NOMO-1 treated with dmso at 0.1 percent for 144 hours (cell line): ENCODE data around the gene TLNRD1.
"Not testable (repeated sequence)": the region's sequence is repeated elsewhere in the genome, so short reads cannot be mapped to it uniquely, and the experiment has no call there.

Source experiments
- DNase-seq: peaks from one replicate; lab custom pipeline; 2025; ENCODE audit not compliant: unreplicated experiment; lab: John Stamatoyannopoulos, UW

TLNRD1 gene

DNA sequence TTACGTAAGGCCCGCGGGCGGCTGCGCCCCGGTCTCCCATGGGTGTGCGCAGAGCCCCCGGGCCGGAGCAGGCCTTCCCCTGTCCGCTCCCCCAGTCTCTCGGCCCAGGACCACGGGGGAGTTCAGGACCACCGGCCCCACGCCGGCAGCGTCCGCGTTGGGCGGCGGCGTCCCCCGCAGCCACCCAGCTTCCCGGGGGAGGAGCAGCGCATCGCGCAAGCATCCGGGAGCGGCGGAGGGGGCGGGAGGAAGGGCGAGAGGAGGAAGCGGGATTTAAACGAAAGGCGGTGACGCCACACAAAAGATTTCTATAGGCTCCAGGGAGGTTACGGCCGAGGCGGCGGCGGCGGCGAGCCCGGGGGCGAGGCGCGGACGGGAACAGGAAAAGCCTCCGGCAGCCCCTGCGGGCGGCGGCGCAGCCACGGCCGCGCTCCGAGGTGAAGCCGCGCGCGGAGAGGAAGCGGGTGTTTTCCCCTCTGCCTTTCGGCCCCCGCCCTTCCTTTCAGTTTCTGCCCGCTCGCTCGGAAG is at the start of gene TLNRD1:
Gene TLNRD1 (plus strand): TSS at position 300 of the 528 bp plus-strand sequence. CDS start 1,349 bp downstream, outside the sequence.
- peak; percentile 92 for DNase-seq

DNA sequence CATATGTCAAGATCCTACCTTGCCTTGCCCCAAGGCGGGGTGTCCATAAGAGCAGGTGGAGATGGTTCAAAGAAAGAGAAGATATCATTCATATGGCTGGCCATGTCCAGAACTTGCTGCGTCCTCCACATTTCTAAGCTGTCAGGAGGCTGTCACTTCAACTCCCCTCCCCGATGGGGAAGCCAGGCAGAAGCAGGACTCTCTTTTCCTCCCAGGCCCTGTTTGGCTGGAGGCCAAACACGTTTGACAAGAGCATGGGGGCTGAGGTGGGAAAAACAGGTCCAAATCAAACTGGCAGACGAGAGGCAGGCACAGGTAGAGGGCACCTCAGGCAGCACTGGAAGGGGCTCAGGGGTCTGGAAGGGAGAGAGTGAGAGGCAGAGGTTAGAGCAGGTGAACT is 48.8 kb upstream of the TLNRD1 start:
- DNase-seq: no peak

DNA sequence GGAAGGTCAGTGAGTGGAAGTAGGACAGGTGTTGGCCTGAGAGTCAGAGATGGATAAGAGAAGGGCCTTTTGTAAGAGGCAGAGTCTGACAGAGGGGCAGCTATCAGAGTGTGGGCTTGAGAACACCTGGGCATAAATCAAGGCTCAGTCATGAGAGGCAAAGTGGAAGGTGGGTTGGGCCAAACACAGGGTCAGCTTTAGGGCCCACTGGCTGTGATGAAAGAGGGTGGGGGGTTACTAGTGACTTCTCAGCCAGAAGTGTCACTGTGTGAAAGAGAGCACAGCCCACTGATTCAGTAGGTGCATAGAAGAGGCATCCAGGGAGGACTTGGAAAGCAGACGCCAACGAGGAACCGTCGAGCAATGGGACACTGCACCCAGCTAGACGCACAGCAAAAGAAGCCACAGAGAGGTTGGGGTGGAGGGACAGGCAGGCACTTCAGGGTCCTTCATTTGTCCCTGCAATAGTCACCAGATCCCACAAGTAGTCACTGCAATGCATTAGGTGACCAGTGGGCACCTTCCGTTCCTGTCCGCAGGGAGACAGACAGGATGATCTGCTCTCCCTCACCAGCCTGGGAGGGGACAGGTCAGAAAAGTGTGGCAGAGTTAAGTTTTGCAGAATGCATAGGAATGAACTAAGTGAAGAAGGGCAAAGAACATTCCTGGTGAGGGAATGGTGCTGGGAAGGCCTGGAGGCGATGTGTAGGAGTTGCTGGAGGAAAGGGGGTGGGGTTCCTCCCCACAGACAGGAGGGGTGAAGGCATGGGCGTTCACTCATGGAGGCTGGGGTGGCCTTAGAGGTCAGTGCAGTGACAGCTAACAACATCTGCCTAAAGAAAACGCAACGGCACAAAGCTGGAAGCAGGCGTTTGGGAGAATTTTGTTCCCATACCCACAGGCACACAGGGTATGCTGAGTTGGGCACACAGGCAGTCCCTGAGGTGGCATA is 47.4 kb upstream of the TLNRD1 start:
- no peak for DNase-seq

DNA sequence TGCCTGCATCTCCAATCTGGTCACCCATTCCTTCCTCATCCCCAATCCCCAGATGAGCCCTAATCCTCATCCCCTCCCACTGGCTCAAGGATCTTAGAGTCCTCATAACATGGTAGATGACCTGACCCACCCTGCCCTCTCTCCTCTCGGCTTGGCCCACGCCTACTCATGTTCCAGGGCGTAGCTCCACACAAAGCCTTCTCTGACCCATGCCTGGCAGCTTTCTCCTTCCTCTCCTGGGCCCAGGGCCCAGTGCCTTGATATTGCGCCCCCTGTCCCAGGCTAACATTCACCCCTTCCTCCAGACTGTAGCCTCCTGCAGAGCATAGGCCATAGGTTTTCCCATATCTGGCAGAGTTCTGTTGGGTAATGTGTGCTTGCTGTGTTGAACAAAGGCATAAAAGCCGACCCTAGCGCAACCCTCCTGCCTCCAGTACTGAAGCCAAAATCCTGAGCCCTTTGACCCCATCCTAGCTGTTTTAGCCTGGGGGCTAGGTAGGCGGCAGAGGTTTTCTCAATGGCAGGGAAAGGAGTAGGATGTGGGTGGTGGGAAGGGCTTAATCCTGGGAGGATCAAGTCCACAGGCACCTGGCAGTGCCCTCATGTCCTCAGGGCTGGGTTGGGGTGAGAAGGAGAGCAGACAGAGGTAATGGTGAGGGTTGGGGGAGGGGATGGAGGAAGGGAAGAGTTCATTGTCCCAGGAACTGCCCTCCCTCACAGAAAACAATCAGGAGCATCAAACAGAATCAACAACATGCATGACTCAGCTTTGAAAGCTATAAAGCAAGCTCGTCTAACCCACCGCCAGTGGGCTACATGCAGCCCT is 46.6 kb upstream of the TLNRD1 start:
- DNase-seq: no peak

DNA sequence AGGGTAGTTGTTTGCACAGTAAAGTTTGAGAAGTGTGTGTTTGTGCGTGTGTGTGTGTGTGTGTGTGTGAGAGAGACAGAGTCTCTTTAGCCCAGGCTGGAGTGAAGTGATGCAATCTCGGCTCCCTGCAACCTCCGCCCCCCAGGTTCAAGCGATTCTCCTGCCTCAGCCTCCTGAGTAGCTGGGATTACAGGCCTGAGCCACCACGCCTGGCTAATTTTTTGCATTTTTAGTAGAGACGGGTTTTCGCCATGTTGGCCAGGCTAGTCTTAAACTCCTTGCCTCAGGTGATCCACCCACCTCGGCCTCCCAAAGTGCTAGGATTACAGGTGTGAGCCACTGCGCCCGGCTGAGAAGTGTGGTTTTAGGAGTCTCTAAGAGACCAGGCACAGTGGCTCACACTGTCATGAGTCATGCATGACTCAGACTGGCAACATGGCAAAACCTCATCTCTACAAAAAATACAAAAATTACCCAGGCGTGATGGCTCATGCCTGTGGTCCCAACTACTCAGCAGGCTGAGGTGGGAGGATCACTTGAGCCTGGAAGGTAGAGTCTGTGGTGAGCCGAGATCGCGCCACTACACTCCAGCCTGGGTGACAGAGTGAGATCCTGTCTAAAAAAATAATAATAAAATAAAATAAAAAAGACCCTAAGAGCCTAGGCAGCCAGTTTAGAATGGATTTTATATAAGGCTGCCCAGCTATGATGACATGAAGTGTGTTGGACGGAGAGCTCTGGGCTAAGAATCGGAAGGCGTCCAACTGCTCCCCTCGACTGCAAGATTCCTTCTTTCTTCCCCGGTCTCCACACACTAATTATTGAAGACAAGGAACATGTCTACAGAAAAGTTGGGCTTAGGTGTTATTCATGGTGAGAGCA is 44.9 kb upstream of the TLNRD1 start:
- DNase-seq: not testable (repeated sequence)

DNA sequence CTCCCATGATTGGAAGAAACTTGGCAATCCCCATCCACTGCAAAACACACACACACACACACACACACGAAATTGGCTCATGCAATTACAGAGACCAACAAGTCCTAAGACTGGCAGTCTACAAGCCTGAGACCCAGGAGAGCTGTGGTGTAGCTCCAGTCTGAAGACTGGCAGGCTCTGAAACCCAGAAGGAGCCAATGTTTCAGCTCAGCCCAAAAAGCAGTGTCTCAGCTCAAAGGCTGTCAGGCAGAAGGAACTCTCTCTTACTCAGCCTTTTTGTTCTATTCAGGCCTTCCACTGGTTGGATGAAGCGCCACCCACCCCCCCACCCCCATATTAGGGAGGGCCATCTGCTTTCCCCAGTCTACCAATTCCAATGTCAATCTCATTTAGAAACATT is 43.2 kb upstream of the TLNRD1 start:
- no peak for DNase-seq

GRCh38 chr15:80957976-80958375 is 42.7 kb upstream of the TLNRD1 start:
- no peak for DNase-seq

DNA sequence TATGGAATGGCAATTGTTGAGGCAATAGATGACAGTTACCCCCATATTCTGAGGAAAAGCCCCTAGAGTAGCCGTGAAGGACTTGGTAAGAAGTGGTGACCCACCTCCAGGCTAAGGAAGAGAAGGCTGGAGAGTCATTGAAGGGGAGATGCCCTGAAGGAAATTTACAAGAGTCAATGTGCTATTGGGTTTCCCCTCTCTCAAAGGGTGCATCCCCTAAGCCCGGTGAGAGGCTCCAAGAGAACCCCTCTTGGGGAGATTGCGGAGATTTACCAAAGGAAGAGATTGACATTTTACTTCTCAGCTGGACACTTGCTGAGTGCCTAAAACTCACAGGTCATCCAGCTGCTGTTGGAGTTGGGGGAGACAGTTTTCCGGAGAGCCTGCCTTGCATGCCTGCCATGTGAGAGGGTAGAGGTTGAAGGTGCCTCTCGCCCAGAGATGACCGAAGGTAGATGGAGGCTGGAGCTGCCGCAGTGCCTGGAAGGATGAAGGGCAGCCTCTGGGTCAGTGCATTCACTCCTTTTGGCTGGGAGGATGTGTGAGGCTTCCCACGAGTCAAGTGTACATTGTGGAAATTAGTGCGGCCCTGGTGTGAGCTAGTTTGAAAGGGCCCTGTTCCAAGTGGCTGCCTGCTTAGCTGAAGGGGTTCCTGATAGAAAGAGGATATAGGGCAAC is 41.8 kb upstream of the TLNRD1 start:
- DNase-seq: no peak

- DNase-seq: not testable (repeated sequence)
Measured at GRCh38 chr15:80965454-80965853, 35.3 kb upstream of the TLNRD1 start.

- DNase-seq: no peak
Measured at GRCh38 chr15:80966431-80967197, 34.1 kb upstream of the TLNRD1 start.

- no peak for DNase-seq
Measured at GRCh38 chr15:80967451-80967850, 33.3 kb upstream of the TLNRD1 start.

DNA sequence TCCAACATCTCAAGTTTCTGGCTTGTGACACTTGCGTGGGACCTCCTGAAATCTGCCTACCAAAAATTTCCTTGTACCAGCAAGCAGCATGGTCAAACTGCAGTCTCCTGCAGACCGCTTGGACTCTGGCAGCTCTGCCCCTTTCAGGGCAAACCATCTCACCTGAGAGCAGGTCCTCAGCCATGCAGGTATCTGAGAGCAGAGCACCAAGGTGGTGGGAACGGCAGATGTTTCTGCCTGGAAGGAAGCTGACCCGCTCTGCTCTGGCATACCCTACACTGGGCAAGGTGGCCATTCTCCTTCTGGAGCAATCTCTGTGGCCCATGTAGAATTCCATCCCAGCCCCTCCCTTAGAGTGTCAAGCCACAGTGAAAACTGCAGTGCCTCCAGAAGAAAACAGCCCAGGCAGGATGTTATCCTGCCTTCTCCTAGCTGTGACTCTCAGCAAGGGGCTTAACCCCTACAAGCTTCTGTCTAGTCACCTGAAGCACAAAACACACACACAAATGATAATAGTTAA is 32.7 kb upstream of the TLNRD1 start:
- DNase-seq: no peak

DNA sequence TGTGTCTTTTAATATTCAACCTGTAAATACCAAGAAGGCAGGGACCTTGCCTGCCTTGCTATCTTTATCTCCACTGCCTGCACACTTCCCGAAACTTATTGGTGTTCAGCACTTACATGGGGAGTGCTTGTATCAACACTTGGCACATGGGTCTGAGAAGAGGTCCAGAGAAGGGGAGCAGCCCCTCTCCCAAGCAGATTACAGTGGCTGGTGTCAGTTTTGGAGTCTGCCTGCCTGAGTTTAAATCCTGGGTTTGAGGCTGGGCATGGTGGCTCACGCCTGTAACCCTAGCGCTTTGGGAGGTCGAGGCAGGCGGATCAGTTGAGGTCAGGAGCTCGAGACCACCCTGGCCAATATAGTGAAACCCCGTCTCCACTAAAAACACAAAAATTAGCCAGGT is 31.4 kb upstream of the TLNRD1 start:
- no peak for DNase-seq

DNA sequence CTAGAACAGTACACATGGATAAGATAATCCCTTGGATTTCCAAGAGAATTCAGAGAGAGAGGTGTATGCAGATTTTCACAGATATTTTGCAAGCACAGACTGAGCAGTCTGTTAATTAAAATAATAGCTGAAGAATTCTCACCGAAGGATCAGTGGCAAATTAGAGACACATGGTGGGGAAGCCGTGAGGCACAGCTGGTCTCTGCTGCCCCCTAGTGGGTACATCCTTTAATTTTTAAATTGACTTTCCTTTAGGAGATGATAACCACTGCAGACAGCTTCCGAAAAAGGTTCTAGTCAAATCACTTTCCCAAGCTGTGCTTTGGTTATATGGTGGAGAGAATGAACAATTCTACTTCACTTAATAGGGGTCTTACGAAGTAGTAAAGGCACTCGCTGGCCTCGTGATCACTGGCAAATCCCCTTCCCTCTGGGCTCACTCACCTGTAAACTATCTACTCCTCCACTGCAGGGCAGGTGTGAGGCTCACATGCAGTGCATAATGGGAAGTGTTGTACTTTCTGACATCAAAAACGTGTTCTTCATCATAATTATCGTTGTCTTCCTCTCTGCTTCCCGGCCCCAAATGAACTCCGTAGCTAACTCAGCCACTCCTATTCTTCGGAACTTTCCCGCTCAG is 30.6 kb upstream of the TLNRD1 start:
- DNase-seq: peak; percentile 18

GRCh38 chr15:80970658-80971057 is 30.1 kb upstream of the TLNRD1 start:
- no peak for DNase-seq

- DNase-seq: no peak
Measured at GRCh38 chr15:80971143-80971542, 29.6 kb upstream of the TLNRD1 start.

GRCh38 chr15:80972276-80972675 is 28.4 kb upstream of the TLNRD1 start:
- no peak for DNase-seq

DNA sequence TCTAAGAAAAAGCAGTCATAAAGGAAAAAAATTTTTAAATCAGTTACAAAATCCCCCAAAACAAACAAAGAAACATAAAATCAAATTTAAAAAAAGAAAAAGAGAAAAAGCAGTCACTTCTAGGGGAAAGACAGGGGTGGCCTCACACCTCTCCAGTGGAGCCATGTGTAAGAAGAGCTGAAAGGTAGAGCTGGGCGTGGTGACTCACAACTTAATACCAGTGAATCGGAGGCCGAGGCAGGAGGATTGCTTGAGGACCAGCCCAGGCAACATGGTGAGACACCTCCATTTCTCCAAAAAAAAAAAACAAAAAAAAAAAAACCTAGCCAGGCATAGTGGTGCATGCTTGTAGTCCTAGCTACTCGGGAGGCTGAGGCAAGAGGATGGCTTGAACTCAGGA is 25.8 kb upstream of the TLNRD1 start:
- no peak for DNase-seq

GRCh38 chr15:80976851-80977250 is 23.9 kb upstream of the TLNRD1 start:
- DNase-seq: no peak
